DND-41 (cell line): ENCODE measurements around the gene PSMG1.
A peak's percentile ranks its signal among the peaks of the same experiment; 100 is the strongest.

ENCODE experiments used
- CTCF ChIP-seq: IDR thresholded peaks from 2 replicates; pipeline ENCODE4 v1.5.1; 2012; ENCODE audit warnings: borderline replicate concordance, low read length, moderate library complexity, mild to moderate bottlenecking; ENCODE audit not compliant: poor library complexity, severe bottlenecking; ENCODE audit errors: extremely low read depth
- EZH2 ChIP-seq: IDR thresholded peaks from 3 replicates; pipeline ENCODE4 v1.6.1; 2012; ENCODE audit warnings: borderline replicate concordance, low read depth, mild to moderate bottlenecking, moderate library complexity, low read length, inconsistent platforms; ENCODE audit not compliant: severe bottlenecking

- TF ChIP-seq CTCF (peak; percentile 40), EZH2 (no peak)
These were observed 2.7 kb downstream of the PSMG1 start for GRCh38 chr21:39180429-39181019.
